Measurements from ENCODE around the gene FBXW7.
A peak's percentile ranks its signal among the peaks of the same experiment; 100 is the strongest.

The FBXW7 gene

DNA sequence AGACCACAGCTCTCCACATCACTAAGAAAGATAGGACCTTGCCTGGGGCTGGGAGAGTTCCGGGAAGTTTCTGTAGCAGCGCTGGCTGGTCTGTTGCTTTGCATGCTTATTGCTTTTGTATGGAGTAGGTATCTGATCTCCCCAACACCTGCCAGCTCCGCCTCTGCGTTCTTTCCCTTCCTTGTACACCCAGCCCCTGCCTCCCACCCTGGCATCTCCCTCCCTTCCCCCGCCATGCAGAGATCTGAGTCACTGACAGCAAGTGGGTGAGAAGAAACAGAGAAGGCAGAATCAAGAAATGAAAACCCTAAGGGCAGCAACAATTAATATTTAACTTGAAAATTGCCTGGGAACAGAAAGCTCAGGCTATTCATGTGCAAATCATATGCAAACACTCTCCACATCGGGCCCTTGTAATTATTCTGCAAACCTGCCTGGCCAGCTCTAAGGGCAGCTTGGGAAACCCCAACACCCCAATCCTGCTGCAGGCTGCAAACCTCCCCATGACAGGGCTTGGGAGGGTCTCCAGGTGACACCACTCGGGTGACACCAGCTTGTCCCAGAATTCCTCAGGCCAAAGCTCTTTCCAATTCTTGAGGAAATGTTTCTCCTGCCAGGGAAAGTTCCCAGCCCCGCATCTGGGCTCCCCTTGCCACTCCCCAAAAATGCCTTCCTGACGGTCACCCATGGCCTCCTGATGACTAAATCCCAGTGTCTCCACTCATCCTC lies 257.2 kb downstream of the FBXW7 start:
- Histone ChIP-seq H2AFZ (ENCODE audit: low read length) (peak overlapping the region; percentile 54; the same call in 1 of the 2 replicates), H3K27me3 (ENCODE audit: insufficient read depth, low read length, poor library complexity, severe bottlenecking) (no peaks in the 10 kb centered on the region), H3K9me2 (replicated peaks; ENCODE audit: low read depth, low read length) (no peaks in the 10 kb centered on the region), H3K36me3 (ENCODE audit: insufficient read depth, low read length) (no peaks in the 10 kb centered on the region), H3K9ac (ENCODE audit: low read depth, low read length, poor library complexity, severe bottlenecking) (no peak overlapping the region), H3K4me2 (ENCODE audit: low read depth, low read length, poor library complexity, severe bottlenecking) (no peak overlapping the region), H3K9me3 (ENCODE audit: insufficient read depth, low read depth, low read length) (no peaks in the 10 kb centered on the region), H4K20me1 (ENCODE audit: insufficient read depth, low read length, poor library complexity, severe bottlenecking) (no peaks in the 10 kb centered on the region), H3K79me2 (ENCODE audit: insufficient read depth, low read length) (no peaks in the 10 kb centered on the region), H3K4me3 (ENCODE audit: low read length, poor library complexity, severe bottlenecking) (no peak overlapping the region), H3F3A (ENCODE audit: low read depth) (no peaks in the 10 kb centered on the region), H3K4me1 (ENCODE audit: insufficient read depth, low read length, poor library complexity, severe bottlenecking) (peaks cover 49% of the 10 kb centered on the region)
- no peak for TF ChIP-seq EZH2phosphoT487 (IDR thresholded peaks at IDR 0.05; ENCODE audit: borderline replicate concordance)
- TF ChIP-seq, protein P1, sequence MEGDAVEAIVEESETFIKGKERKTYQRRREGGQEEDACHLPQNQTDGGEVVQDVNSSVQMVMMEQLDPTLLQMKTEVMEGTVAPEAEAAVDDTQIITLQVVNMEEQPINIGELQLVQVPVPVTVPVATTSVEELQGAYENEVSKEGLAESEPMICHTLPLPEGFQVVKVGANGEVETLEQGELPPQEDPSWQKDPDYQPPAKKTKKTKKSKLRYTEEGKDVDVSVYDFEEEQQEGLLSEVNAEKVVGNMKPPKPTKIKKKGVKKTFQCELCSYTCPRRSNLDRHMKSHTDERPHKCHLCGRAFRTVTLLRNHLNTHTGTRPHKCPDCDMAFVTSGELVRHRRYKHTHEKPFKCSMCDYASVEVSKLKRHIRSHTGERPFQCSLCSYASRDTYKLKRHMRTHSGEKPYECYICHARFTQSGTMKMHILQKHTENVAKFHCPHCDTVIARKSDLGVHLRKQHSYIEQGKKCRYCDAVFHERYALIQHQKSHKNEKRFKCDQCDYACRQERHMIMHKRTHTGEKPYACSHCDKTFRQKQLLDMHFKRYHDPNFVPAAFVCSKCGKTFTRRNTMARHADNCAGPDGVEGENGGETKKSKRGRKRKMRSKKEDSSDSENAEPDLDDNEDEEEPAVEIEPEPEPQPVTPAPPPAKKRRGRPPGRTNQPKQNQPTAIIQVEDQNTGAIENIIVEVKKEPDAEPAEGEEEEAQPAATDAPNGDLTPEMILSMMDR (conservative IDR thresholded peaks at IDR 0.05; ENCODE audit: low read length): no peak

DNA sequence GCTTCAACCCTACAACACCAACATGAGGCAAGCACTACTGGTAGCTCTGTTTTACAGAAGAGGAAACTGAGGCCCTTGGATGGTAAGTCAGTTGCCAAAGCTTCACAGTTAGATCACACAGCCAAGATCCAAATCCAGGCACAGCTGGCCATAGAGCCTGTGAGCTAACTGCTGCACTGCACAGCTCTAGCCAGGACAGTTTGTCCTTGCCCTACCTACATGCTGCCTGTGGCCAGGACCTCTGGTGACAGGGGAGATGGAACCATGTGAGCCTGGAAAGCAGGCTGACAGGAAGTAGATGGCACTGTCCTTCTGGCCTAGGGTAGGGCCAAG lies 257.8 kb downstream of the FBXW7 start:
- Histone ChIP-seq H3K36me3 (ENCODE audit: insufficient read depth, low read length) (no peaks in the 10 kb centered on the region), H3K4me3 (ENCODE audit: low read length, poor library complexity, severe bottlenecking) (no peak overlapping the region), H3K4me1 (ENCODE audit: insufficient read depth, low read length, poor library complexity, severe bottlenecking) (peaks cover 49% of the 10 kb centered on the region), H3K4me2 (ENCODE audit: low read depth, low read length, poor library complexity, severe bottlenecking) (no peak overlapping the region), H3K9me3 (ENCODE audit: insufficient read depth, low read depth, low read length) (no peaks in the 10 kb centered on the region), H3K79me2 (ENCODE audit: insufficient read depth, low read length) (no peaks in the 10 kb centered on the region), H3K9ac (ENCODE audit: low read depth, low read length, poor library complexity, severe bottlenecking) (no peak overlapping the region), H3F3A (ENCODE audit: low read depth) (no peaks in the 10 kb centered on the region), H2AFZ (ENCODE audit: low read length) (peak overlapping the region; percentile 54; the same call in 1 of the 2 replicates), H3K27me3 (ENCODE audit: insufficient read depth, low read length, poor library complexity, severe bottlenecking) (no peaks in the 10 kb centered on the region), H3K9me2 (replicated peaks; ENCODE audit: low read depth, low read length) (no peaks in the 10 kb centered on the region), H4K20me1 (ENCODE audit: insufficient read depth, low read length, poor library complexity, severe bottlenecking) (no peaks in the 10 kb centered on the region)
- TF ChIP-seq EZH2phosphoT487 (IDR thresholded peaks at IDR 0.05; ENCODE audit: borderline replicate concordance): no peak
- TF ChIP-seq, protein P1 (conservative IDR thresholded peaks at IDR 0.05; ENCODE audit: low read length): no peak

DNA sequence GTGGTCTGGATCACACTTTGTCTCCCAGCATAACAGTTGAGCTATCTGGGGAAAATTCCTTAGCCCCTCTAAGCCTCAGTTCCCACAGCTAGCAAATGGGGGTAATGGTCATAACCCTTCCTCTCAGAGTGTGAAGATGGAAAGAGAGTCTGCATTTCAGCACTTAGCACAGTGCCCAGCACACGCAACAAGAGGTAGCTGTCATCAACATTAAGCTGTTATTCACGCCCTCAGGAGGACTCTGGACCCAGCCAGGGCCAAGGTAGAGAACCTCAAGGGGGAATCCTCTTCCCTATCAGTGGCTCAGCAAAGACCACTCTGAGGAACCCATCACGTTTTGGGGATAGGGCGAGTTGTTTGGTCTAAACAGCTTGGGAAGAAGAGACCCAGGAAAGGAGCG lies 258.6 kb downstream of the FBXW7 start:
- TF ChIP-seq EZH2phosphoT487 (IDR thresholded peaks at IDR 0.05; ENCODE audit: borderline replicate concordance): no peak
- TF ChIP-seq, protein P1 (conservative IDR thresholded peaks at IDR 0.05; ENCODE audit: low read length): no peak
- Histone ChIP-seq H3K9me2 (replicated peaks; ENCODE audit: low read depth, low read length) (no peaks in the 10 kb centered on the region), H3K4me3 (ENCODE audit: low read length, poor library complexity, severe bottlenecking) (no peak overlapping the region), H2AFZ (ENCODE audit: low read length) (no peak overlapping the region), H4K20me1 (ENCODE audit: insufficient read depth, low read length, poor library complexity, severe bottlenecking) (no peaks in the 10 kb centered on the region), H3F3A (ENCODE audit: low read depth) (no peaks in the 10 kb centered on the region), H3K9me3 (ENCODE audit: insufficient read depth, low read depth, low read length) (no peaks in the 10 kb centered on the region), H3K4me1 (ENCODE audit: insufficient read depth, low read length, poor library complexity, severe bottlenecking) (peaks cover 47% of the 10 kb centered on the region), H3K4me2 (ENCODE audit: low read depth, low read length, poor library complexity, severe bottlenecking) (no peak overlapping the region), H3K27me3 (ENCODE audit: insufficient read depth, low read length, poor library complexity, severe bottlenecking) (no peaks in the 10 kb centered on the region), H3K79me2 (ENCODE audit: insufficient read depth, low read length) (no peaks in the 10 kb centered on the region), H3K9ac (ENCODE audit: low read depth, low read length, poor library complexity, severe bottlenecking) (no peak overlapping the region), H3K36me3 (ENCODE audit: insufficient read depth, low read length) (no peaks in the 10 kb centered on the region)

All from Loucy (cell line).